RWPE2 (cell line): ENCODE measurements around the gene ARHGAP4.

Experiments
- ATAC-seq: fragments of 200-7000 bp; cut with Tn5 transposase; 3 replicates; pipeline ENCODE4 v1.9.1; 2021; ENCODE audit warnings: low read depth
- DNase-seq: peaks from one replicate; pipeline ENCODE4 v3.0.0-alpha.2; 2020; ENCODE audit warnings: low spot score
- H3K27ac ChIP-seq: fragments of 450-650 bp; 2 replicates; pipeline ENCODE4 v1.5.1; 2017; ENCODE audit warnings: mild to moderate bottlenecking; ENCODE audit not compliant: poor library complexity, severe bottlenecking
- H3K27me3 ChIP-seq: fragments of 250-450 bp; sonication (Bioruptor Pico); 2 replicates; pipeline ENCODE4 v1.5.1; 2021; ENCODE audit warnings: mild to moderate bottlenecking, moderate library complexity; ENCODE audit not compliant: insufficient read depth, poor library complexity, severe bottlenecking
- H3K36me3 ChIP-seq: fragments of 250-450 bp; sonication (Bioruptor Pico); 2 replicates; pipeline ENCODE4 v1.5.1; 2020; ENCODE audit warnings: low read depth, mild to moderate bottlenecking, moderate library complexity
- H3K4me1 ChIP-seq: fragments of 250-450 bp; sonication (Bioruptor Pico); 2 replicates; pipeline ENCODE4 v1.5.1; 2021; ENCODE audit warnings: mild to moderate bottlenecking, moderate library complexity; ENCODE audit not compliant: insufficient read depth, poor library complexity, severe bottlenecking
- H3K4me3 ChIP-seq: fragments of 250-450 bp; sonication (Bioruptor Pico); 2 replicates; pipeline ENCODE4 v1.5.1; 2021; ENCODE audit warnings: mild to moderate bottlenecking, moderate library complexity; ENCODE audit not compliant: severe bottlenecking
- H3K9me3 ChIP-seq: fragments of 250-450 bp; sonication (Bioruptor Pico); 2 replicates; pipeline ENCODE4 v1.5.1; 2021; ENCODE audit warnings: mild to moderate bottlenecking, moderate library complexity; ENCODE audit not compliant: severe bottlenecking
- TF ChIP-seq, protein P1 (sequence below): fragments of 450-650 bp; IDR thresholded peaks from one replicate; pipeline ENCODE4 v1.5.1; 2017; ENCODE audit warnings: mild to moderate bottlenecking, moderate library complexity; ENCODE audit not compliant: poor library complexity, severe bottlenecking

The ARHGAP4 gene

DNA sequence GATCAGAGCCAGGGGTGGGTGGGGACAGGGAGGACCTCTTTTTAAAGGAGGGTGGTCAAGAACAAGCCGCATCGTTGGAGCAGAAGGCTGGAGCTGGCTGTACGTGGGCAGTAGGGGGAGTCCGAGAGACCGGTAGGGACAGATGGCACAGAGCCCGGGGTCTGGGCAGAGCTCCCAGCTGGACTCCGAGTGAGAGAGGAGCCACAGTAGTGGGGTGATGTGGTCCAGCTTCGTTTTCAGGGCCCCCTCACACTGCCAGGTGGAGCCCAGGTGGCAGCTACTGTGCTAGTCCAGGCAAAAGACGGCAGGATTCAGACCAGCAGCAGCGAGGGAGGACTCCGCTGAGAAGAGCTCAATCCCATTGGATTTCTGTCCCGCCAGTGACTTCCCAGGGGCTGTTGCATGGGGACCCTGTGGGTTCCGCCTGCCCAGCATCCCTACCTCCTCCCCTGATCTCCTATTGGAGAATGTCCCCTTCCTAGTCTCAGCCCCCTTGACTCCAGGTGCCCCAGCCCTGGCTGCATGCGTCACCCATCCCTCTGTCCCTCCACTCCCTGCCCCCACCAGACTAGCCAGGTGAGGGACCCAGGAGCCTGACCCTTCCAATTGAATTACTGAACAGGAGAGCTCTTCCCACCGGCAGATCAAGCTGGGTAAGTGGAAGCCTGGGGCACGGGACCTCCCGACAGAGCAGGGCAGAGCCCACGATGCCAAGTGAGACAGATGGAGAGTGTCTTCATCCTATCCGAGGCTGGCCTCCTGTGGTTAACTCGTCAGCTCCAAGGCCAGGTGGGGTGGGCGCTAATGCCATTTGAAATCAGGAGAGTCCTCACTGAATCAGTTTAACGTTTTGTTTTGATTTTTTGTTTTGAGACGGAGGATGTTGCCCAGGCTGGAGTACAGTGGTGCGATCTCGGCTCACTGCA is 2.9 kb downstream of the ARHGAP4 start:
- H3K27me3 ChIP-seq: no peaks in the 10 kb centered on the region
- H3K27ac ChIP-seq: no peak overlapping the region
- ATAC-seq (peak; percentile 36; the same call in 1 of the 3 replicates), DNase-seq (no peak)
- no peaks in the 10 kb centered on the region for H3K9me3 ChIP-seq
- H3K36me3 ChIP-seq: no peaks in the 10 kb centered on the region
- TF ChIP-seq, protein P1, sequence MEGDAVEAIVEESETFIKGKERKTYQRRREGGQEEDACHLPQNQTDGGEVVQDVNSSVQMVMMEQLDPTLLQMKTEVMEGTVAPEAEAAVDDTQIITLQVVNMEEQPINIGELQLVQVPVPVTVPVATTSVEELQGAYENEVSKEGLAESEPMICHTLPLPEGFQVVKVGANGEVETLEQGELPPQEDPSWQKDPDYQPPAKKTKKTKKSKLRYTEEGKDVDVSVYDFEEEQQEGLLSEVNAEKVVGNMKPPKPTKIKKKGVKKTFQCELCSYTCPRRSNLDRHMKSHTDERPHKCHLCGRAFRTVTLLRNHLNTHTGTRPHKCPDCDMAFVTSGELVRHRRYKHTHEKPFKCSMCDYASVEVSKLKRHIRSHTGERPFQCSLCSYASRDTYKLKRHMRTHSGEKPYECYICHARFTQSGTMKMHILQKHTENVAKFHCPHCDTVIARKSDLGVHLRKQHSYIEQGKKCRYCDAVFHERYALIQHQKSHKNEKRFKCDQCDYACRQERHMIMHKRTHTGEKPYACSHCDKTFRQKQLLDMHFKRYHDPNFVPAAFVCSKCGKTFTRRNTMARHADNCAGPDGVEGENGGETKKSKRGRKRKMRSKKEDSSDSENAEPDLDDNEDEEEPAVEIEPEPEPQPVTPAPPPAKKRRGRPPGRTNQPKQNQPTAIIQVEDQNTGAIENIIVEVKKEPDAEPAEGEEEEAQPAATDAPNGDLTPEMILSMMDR: peak; percentile 44
- peaks cover under 1% of the 10 kb centered on the region for H3K4me1 ChIP-seq
- no peak overlapping the region for H3K4me3 ChIP-seq

DNA sequence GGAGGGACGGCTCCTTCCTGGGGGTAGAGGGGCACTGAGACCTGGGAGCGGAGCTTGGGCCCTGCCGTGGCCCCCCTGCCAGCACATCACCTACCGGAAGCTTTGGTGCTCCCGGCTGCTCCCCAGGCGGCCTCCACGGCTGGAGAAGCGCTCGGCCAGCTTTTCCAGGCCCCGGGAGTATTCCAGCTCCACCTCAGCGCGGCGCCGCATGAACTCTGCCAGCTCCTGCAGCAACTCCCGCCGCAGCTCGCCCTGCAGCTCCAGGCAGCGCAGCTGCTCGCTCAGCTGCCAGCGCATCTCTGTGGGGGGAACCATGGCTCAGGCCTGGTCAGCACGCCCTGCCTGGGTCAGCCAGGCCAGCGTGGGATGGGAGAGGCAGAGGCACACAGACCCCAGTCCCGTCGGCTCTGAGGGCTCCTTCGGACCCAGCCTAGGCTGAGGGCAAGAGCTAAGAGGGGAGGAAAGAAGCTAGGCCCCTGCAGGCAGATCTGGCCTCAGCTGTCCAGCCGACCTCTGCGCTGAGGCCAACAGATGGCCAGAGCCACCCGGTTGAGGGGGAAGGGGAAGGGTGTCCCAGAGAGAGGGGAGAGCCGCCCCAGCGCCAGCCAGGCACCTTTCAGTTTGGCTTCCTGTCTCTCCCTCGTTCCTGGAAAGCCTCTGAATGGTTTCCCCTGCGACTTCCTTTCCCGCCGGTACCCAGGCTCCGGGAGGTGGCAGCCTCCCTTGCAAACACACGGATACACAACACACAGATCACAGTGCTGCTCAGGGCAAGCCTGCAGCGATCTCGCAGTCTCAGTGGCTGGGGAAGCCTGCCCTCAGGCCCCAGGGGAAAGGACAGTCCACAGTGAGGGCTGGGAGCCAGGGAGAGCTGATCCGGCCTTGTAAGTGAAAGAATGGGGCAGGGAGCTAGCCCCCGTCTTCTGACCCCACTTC is 4.3 kb downstream of the ARHGAP4 start:
- Histone ChIP-seq H3K4me1 (peaks cover 8% of the 10 kb centered on the region), H3K27me3 (no peaks in the 10 kb centered on the region), H3K9me3 (no peaks in the 10 kb centered on the region), H3K36me3 (no peaks in the 10 kb centered on the region), H3K4me3 (no peak overlapping the region), H3K27ac (no peak overlapping the region)
- DNase-seq (no peak), ATAC-seq (no peak)
- TF ChIP-seq, protein P1: no peak

DNA sequence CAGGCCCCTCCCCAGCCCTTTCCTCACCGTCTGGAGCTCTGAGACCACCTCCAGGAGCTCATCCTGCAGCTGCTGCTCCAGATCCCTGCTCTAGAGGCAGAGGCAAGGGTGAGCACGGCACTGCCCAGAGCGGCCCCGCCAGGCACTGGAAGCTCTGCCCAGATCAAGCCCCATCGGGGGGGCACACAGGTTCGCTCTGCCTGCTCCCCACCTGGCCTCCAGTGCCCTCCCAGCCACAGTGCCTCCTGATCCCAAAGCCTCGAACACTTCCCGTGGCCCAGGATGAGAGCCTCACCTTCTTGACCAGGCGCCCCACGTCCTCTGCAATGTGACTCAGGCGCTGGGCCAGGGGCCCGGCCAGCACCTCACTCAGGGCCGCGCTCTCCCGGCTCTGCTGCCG is 5.0 kb downstream of the ARHGAP4 start:
- no peak for DNase-seq
- peaks cover 8% of the 10 kb centered on the region for H3K4me1 ChIP-seq
- no peak overlapping the region for H3K27ac ChIP-seq
- no peaks in the 10 kb centered on the region for H3K36me3 ChIP-seq
- TF ChIP-seq, protein P1: no peak
- H3K27me3 ChIP-seq: no peaks in the 10 kb centered on the region
- no peaks in the 10 kb centered on the region for H3K9me3 ChIP-seq
- no peak for ATAC-seq
- H3K4me3 ChIP-seq: no peak overlapping the region

DNA sequence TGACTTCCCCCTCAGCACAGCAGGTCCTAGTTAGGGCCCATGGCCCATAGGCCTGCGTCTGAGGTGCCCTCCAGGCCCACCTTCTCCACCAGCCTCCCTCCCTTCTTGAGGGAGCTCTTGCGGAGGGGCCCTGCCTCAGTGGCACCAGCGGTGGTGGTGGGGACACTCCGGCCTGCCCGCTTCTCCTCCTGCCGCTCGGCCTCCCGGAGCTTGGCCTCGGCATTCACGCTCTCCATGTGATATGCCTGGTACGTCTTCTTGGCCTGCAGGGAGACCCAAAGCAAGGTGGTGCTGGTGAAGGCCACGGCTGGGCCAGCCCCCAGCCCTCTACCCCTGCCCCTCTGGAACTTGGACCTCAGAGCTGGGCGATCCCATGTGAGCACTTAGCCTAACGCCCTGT is 5.5 kb downstream of the ARHGAP4 start:
- ATAC-seq: no peak
- Histone ChIP-seq H3K4me1 (peaks cover 8% of the 10 kb centered on the region), H3K27me3 (no peaks in the 10 kb centered on the region), H3K36me3 (no peaks in the 10 kb centered on the region), H3K4me3 (no peak overlapping the region), H3K27ac (no peak overlapping the region), H3K9me3 (no peaks in the 10 kb centered on the region)
- TF ChIP-seq, protein P1: no peak
- DNase-seq: peak; percentile 23
